ENCODE data around the gene HECTD4.

Gene HECTD4

DNA sequence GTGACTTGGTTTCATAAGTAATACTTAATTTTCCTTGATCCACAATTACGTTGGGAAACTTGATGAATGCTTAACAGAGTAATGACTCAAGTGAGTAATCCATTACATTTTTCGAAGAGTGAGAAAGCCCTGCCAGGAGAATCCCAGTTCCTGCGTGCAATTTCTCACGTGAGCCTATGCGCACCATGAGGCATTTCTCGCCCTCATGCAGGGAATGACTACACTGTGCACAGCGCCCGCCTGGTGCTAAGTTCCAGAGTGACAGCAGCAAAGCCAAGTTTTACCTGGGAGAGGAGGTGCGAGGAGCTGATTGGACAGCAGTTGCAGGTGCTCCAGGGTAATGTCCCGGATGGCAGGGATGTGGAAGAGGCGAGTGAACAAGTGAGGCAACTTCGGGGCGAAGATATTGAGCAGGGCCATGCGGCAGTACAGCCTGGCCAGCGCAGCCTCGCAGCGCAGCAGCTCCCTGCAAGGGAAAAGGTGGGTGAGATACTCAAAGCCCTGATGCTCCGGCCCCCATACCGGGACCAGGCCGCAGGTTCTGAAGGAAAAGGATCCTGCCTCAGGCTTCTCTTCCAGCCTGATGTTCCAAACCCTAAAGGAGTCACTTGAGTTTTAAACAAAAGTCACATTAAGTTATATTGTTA is 187.5 kb downstream of the HECTD4 start:
- DNase-seq, result no peak

DNA sequence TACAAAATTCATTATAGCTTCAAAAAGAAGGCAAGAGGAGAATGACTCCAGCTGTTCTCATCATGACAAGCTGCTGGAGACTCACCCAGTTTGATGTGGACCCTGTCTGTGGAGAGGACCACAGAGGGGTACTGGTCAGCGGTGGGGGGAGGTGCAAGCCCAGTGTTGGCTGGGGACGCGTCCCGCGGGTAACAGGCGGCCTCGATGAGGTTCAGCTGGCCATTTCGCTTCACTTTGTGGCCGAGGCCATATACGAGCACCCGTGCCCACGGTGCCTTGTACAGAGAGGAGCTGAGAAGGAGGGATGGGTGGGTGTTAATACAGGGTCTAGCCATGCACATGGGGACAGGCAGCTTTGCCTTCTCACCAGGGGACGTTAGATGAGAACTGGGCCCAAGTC is 189.8 kb downstream of the HECTD4 start:
- no peak for DNase-seq

DNA sequence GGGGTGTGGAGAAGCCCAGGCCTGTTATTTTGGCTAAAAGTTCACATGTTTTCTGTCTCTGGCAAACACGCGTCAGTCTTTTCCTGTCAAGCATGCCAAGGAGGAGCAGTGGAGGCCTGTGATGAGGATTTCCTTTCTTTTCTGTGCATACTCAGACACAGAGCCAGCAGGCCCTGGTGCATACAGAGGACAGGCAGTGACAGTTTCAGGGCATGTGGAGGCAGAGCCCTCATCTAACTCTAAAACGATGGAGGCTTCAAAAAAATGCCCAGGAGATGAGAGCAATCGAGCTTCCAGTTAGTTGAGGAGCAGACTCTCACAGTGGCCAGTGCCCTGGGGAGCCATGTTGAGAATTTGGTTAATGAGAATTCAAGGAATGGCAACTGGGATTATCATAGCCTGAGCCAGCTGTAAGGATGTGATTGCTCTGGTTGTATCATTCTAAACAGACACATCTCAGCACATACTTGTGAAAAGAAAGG is 190.3 kb downstream of the HECTD4 start:
- DNase-seq, result no peak

DNA sequence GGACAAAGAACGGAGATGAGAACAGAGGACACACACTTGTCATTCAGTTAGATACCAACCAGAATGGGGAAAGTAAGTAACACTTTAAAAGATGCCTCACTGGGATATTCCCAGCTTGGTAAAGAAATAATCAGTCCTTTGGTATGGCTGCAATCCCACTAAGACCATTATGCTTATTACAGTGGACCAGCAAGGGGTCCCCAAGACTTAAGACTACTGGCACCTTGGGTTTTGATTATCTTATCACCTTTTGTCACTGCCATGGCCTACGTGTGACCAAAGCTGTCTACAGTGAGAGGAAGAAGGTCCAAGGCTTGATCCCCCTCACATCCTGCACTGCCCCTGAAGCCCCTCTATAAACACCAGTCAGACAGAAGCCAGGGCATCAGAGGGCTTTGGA is 191.0 kb downstream of the HECTD4 start:
- no peak for DNase-seq

DNA sequence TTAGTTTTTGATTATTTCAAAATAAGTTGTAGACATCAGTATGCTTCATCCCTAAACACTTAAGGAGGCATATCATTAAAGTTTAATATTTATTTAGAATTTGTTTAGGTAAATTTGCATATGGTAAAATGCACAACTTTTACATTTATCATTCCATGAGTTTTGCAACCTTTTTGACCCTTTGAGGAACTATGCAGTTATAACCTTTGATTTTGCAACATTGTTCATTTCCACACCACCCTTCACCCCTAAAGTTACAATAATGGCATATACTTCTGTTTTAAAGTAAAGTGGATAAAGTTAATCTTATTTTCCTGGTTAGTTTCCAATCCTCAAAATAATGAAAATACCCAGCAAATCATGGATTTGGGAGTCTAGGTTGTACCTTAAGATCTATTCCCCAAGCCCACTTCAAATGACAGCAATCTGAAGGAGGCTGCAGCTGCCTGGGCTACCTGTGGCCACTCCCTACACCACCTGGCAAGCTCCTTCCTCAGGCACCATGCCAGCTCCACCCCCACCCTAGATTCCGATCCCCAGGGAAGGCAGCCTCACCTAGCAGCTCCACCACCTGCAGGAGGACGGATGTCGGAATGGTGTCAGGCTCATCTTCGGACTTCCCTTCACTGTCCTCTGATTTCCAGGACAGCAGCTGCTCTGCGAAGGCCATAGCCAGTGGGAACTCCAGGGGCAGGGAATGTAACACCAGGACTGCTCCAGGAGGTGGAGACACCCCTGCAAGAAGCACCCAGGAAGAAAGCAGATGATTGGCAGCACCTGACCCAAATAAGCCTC is 191.8 kb downstream of the HECTD4 start:
- peak; percentile 88 for DNase-seq

DNA sequence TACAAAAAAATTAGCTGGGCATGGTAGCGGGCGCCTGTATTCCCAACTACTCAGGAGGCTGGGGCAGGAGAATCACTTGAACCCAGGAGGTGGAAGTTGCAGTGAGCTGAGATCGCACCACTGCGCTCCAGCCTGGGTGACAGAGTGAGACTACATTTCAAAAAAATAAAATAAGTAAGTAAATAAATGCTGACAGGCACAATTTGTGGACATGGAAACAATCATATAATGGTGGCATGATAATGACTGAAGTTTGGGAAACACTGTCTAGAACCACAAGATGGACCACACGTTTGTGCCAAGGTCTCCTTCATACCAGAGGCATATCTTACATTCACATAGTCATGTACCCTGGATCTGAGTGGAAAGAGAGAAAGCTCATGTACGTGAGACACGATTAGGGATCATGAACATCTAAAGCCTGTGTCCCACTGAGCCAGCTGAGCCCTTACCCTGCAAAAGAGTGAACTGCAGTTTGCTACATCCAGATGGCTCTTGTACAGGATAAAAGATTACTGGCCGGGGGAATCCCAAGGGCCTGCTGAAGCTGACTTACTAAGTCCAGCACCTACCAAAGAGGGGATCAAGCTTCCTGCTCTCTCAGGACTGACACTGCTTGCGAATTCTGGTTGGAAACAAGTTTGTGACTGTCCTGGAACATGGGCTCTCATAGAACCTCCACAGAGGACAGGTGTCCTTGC is 194.0 kb downstream of the HECTD4 start:
- no peak for DNase-seq

DNA sequence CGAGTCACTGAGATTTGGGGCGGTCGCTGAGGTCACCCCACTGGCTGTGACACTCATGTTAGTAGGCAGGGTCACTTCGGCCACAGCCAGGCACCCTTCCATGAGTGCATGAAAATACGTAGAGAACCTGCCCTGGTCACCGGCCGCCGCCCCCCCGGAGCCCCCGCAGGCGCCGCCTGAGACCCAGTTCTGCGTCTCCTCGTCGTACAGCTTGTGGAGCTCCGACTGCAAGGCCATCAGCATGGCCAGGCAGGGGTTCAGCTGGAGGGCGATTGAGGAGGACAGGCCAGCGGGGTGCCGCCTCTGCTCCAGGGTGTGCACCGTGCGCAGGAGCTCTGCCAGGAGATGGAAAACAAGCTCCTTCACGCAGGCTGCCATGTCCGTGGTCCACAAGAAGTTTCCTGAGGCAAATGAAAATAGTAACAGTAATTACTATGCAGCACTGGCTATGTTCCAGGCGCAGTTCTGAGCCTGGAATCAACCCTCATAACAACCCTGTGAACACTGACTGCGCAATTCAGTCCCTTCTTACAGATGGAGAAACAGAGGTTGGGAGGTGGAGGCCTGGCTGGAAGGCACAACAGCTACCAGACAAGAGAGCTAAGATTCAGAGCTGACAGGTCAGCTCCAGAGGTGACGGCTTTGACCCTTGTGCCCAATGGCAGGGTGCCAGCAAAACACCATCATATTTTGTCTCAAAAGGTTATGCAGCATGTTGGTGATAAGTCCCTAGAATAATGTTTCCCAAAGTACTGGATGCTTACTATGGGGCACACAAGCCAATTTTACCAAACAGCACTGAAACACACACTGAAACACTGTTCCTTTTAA is 196.9 kb downstream of the HECTD4 start:
- no peak for DNase-seq

DNA sequence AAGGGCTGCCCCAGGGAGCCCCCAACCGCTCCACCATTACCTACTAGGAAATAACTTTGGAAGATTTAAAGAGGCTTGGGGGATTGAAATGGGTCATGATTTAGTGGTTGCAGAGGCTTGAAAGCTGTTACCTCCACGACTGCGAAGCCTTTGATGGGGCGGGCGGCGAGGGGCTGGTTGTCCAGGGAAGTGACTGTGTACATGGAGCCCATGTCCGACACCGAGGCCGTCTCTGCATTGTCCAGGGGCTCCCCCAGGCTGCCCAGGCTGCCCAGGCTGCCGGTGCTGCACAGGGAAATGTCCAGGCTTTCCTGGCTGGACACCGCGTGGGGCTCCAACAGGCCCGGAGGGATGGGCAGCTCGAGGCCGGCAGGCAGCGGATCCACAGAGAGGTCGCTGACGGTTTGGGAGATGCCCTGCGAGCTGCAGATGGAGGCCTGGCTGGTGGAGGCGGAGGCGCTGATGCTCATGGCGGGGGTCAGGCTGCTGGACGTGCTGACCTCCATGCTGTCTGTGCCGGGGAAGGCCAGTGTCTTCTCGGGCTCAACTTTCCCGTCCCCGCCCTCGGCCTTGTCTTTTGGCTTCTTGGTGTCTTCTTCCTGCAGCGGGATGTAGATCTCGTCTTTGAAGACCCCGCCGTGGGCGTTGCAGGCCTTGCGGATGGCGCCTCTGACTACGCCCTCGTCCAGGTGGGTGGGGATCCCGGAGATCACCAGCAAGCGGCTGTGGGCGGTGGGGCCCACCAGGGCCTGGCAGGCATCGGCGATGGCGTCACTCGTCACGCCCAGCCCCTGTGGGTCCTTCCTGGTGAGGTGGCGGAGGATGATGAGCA is 198.0 kb downstream of the HECTD4 start:
- DNase-seq, result no peak

DNA sequence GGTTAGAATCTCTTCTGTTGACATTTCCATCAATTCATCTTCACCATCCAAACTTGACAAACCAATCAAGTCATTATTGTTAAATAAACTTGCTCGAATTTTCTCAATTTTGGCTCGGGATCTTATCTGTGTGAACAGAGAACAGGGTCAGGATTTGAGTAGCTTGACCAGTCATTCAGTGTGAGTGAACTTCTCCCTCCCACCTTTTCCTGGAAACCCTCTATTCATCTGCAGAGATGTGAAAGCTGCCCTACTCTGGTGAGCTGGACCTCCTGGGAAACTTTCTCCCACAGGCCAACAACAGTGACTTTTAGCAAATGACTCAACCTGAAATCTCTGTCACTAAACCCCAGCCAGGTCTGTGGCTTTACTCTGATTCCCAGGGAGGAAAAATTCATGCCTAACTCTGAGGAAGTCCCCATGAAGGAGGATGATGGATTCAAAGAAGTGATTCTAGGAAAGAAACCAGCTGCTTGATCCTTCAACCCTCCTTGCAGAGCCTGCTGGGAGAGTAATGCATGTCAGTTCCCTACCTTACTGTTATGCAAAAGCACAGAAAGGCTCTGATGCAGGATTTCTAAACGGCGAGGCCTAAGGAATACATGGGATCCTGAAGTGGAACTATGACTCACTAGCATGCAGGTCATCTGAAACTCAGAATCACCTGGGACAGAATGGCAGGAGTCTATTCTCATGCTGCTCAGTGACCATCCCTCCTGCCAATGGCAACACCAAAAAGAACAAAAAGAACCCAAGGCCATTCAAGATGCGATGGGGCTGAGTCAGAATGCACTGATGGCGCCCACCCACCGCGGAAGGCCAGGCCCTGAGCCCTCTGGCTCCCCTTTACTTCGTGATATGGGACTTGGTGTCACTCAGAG is 198.8 kb downstream of the HECTD4 start:
- DNase-seq, result no peak

DNA sequence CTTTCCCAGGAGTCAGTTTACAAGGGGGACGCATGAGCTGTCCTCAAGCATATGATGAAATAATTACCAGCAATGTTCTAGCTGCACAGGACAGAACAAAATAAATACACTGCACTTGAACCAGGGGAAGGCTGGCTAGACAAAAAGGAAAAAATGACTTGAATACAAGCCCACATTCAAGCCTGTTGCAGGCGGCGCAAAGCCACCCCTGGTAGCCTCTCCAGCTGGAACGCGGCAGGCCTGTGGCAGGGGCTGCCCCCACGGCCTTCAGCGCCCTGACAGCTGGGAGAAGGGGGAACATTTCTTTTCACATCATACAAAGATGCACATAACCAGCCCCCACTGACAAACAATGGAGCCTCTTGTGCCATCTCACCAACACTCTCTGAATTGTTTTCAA is 199.7 kb downstream of the HECTD4 start:
- peak; percentile 84 for DNase-seq

DNA sequence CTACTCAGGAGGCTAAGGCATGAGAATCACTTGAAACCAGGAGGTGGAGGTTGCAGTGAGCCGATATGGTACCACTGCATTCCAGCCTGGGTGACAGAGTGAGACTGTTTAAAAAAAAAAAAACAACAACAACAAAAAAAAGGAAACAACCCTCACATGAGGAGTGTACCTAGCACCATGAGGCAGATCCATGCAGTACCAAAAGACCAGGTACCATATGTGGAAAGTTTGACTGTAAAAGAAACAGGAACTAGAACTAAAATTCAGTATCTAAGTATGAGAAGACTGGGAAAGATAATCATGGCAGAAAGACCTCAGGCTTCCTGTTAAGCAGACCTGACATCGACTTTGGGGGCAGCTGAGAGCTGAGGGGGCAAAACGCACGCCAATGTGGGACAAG is 201.8 kb downstream of the HECTD4 start:
- no peak for DNase-seq

DNA sequence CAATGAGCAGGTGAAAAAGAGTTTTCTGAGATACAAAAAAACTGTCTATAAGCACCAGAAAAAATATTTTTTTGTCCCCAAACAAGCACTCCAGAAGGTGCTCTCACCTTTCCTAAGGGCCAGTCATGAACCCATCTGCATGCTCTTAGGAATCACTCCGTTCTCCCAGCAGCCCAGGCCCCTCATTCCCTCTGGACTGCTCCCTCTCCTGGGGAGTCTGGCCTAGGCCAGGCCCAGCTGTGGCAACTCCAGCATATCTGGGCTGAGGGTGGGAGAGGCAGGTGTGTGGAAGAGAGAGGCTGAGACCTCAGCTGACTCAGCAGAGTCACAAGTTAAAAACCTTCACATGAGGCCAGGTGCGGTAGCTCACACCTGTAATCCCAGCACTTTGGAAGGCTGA is 202.3 kb downstream of the HECTD4 start:
- no peak for DNase-seq

DNA sequence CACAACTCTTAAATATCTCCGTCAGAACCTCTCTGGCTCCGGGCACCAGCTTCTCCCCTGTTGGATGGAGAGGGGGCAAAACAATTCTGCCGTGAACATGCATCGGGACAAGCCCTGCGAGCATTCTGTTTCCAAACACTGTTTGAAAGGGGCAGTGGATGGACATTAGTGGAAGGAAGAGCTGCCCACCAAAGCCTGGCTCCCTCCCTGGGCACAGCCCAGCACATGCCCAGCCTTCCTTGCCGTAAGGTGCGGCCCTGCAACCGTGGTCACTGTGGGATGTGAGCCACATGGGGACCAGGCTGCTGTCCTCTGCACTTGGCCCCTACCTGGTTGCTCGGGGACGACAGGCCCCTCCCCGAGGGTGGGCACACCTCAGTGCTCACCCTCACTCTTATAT is 202.9 kb downstream of the HECTD4 start:
- DNase-seq, result no peak

DNA sequence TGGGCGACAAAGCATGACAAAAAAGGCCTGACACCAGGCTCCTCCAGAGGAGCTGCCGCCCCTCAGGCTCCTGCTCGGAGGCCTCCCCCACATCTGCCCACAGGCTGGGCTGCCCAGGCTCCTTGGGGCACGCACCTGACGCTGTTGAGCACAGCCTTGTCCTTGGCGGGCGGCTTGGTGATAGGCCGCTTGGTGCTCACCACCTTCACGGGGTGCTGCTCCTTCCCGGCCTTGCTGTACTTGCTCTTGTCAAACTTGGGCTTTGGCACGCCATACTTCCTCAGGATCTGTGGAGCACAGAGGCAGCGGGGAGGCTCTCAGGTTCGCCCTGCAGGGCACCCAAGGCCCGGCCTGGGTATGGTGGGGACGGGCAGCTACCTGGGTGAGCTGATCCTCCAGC is 203.4 kb downstream of the HECTD4 start:
- DNase-seq, result no peak

DNA sequence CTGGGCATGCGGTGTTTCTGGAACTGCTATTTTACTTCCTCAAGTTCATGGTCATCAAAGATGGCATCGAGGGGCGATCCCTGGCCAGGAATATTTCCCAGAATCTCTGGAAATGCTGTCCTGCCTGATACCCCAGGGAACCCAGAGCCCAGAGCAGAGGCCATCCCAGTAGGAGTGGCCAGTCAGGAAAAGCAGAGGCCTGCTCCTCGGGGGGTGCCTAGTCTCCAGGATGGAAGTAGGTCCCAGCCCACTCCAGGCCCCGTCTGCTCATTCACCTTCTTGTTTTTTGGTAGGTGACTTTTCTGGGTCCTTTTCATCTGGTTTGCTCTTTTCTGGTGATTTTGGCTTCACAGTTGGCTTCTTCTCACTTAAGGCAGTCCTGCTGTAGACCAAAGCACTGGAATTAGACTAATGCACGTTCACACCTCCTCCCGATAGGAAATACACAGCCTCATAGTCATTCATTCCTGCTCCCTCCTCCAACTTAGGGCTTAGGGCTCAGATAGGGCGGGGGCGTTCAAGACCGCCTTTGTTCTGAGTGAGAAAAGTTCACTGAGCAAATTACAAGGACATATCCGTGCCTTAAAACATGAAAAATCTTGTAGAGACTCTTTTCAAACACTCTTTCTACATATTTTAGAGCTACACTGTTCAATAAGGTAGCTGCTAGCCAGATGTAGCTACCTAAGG is 205.8 kb downstream of the HECTD4 start:
- no peak for DNase-seq

DNA sequence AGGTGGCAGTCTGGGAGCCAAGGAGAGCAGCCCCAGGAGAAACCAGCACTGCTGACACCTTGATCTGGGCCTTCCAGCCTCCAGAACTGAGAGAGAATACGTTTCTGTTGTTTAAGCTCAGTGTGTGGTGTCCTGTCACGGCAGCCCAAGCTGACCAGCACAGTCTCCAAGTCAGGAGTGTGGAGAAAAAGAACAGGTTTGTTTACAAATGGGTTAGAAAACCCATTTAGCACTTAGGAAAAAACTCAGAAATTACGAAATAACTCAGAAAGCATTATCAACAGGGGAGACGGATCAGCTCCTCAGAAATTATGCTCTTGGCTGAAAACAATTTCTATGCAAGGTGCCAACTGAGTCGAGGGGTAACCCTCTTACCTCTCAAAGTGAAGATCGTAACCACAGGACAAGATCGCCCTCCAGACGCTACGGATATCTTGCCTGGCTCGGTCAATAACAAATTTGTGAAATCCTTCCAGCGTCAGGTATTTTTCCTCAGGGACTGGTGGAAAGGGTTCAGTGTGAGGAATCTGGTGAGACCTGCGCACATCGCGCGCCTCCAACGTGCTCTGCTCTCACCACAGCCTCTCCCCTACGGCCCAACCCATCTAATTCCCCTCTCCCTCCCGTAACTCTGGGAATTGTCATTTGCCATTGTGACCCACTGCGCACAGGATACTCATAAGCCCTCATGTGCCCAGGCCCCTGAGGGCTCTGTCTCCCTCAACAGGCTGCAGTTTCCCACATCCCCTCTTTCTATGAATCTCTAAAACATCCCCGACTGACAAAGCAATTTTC is 206.7 kb downstream of the HECTD4 start:
- DNase-seq, result no peak

DNA sequence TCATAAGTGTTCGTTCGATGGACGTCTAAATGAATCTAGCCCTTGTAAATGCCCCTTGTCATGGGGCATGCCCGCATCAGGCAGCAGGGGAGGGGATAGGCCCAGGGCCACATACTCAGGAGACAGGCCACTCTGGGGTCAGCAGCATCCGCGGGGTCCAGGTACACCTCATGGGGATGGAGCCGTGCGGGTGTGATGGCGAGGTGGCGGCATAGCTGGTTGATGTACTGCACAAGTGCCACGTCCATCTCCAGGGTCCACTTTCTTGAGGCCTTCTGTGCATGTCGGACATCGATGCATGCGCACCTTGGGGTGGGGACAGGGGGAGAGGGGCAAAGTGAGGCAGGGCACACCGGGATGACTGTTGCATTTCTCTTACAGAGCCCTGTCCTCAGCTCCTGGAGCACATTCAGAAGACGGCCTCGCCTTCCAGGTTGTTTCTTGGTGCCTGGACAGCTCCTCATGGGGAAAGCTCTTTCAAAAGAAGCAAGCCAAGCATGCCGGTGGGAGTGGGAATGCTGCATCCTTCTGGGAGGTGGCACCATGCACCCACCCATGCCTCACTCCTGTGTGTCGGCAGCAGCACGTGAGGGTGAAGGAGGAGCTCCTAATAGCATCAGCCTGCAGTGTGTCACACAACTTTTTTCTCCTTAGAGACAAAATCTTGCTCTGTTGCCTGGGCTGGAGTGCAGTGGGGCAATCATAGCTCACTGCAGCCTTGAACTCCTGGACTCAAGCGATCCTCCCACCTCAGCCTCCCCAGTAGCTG is 209.5 kb downstream of the HECTD4 start:
- no peak for DNase-seq

DNA sequence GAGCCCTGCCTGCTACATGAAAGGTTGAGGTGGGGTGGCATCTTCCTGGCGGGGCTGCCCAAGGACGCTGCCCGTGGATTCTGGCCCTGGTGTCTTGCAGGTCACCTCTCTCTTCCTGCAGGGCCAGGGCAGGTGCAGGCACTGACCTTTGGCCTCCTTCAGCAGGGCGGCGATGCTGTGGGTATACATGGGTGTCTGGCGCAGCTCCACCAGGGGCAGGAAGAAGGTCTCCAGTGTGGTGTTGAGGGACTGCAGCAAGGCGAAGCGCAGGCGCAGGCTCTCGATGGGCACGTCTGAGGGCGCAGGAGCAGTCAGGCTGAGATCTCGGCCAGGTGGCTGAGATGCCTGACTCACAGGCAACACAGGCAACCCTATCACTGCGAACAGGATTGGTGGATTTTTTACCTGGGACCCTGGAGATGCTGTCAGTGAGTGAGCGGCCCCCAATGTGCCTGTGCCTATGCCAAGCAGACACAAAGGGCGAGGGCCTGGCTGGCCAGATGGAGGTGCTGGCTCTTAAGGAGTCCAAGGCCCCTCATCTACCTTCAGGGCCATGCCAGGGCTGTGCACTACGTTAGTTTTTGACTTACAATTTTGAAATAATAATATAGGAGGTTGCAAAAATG is 211.1 kb downstream of the HECTD4 start:
- no peak for DNase-seq

Data from NCI-H2029 (cell line).